Endothelial cell of umbilical vein (primary cell): ENCODE measurements around the gene PTK6. TPM values are rescaled to one million over a fixed set of nuclear protein-coding genes. Genes with fewer than 3 reads are reported as not detected.
"Not testable (repeated sequence)": the region's sequence is repeated elsewhere in the genome, so short reads cannot be mapped to it uniquely, and the experiment has no call there.

Experiments
- BruUV-seq: library from RNA; stranded (reverse); fragments of 400-500 nt; replicated peaks from 2 replicates; lab custom pipeline; 2021; lab: Mats Ljungman, UMichigan
- CTCF ChIA-PET: fragments of 300-600, 350-600 bp; sonication (Branson Sonifier 250); formaldehyde crosslinking; loops from one replicate; lab custom pipeline; 2021; ENCODE audit warnings: antibody characterized with exemption, inconsistent platforms; lab: Charles Lee
- POLR2A ChIA-PET: fragments of 300-600, 350-600 bp; sonication (Branson Sonifier 250); formaldehyde crosslinking; loops from one replicate; lab custom pipeline; 2021; ENCODE audit warnings: antibody characterized with exemption, inconsistent platforms; lab: Charles Lee
- DNase-seq: peaks from one replicate; pipeline ENCODE4 v3.0.0-alpha.2; 2011; ENCODE audit warnings: low read depth, low spot score
- FAIRE-seq: peaks from 2 replicates; lab custom pipeline; 2011; peaks lifted over from hg19 to GRCh38; lab: Jason Lieb, UNC
- H2AFZ ChIP-seq: 2 replicates; pipeline ENCODE4 v1.6.0; 2012; ENCODE audit warnings: low read depth, low read length, control low read depth, inconsistent platforms
- H3K27ac ChIP-seq: 2 replicates; pipeline ENCODE4 v1.5.1; 2011; ENCODE audit warnings: low read depth, mild to moderate bottlenecking, control low read depth, low read length, moderate library complexity; ENCODE audit not compliant: insufficient read depth
- H3K27me3 ChIP-seq, 2 experiments: 2 replicates each; pipeline versions ENCODE4 v1.6.0 to v1.6.1; 2011; ENCODE audit warnings: low read length in 2 of 2, mixed read lengths in 1 of 2; ENCODE audit not compliant: control insufficient read depth in 2 of 2, insufficient read depth in 2 of 2
- H3K36me3 ChIP-seq, 2 experiments: 2 replicates in 1 of 2; 3 replicates in 1 of 2; pipeline ENCODE4 v1.5.1; 2011; ENCODE audit warnings: low read length in 2 of 2, mild to moderate bottlenecking in 1 of 2, moderate library complexity in 1 of 2; ENCODE audit not compliant: control insufficient read depth in 2 of 2, insufficient read depth in 2 of 2; ENCODE audit errors: extremely low read depth in 1 of 2
- H3K4me1 ChIP-seq: 3 replicates; pipeline ENCODE4 v1.5.1; 2011; ENCODE audit warnings: mild to moderate bottlenecking, low read length; ENCODE audit not compliant: control insufficient read depth, insufficient read depth; ENCODE audit errors: extremely low read depth
- H3K4me2 ChIP-seq: 2 replicates; pipeline ENCODE4 v1.6.1; 2011; ENCODE audit warnings: low read length, control low read depth, mixed read lengths; ENCODE audit not compliant: insufficient read depth
- H3K4me3 ChIP-seq, 3 experiments: fragments of 200-600 bp in 1 of 3; sonication (generic), shearing (Covaris generic) in 1 of 3; replicated peaks in 1 of 3; 2 replicates each; pipeline ENCODE4 v1.5.1; 2011 to 2016; ENCODE audit warnings: control low read depth in 3 of 3, low read length in 3 of 3, mild to moderate bottlenecking in 2 of 3, inconsistent platforms in 1 of 3, low read depth in 1 of 3, moderate library complexity in 1 of 3; ENCODE audit not compliant: insufficient read depth in 1 of 3
- H3K79me2 ChIP-seq: 2 replicates; pipeline ENCODE4 v1.6.0; 2012; ENCODE audit warnings: low read length, inconsistent platforms; ENCODE audit not compliant: control insufficient read depth, insufficient read depth
- H3K9ac ChIP-seq: replicated peaks from 2 replicates; pipeline ENCODE3; 2011; ENCODE audit warnings: low read length, control low read depth; ENCODE audit not compliant: insufficient read depth; ENCODE audit errors: extremely low read depth
- H3K9me1 ChIP-seq: replicated peaks from 3 replicates; pipeline ENCODE4 v1.6.0; 2011; ENCODE audit warnings: mild to moderate bottlenecking, low read length; ENCODE audit not compliant: control insufficient read depth, insufficient read depth; ENCODE audit errors: extremely low read depth
- H3K9me3 ChIP-seq: replicated peaks from 2 replicates; pipeline ENCODE4 v1.5.1; 2012; ENCODE audit warnings: low read length, inconsistent platforms; ENCODE audit not compliant: control insufficient read depth, insufficient read depth
- H4K20me1 ChIP-seq: replicated peaks from 2 replicates; pipeline ENCODE3; 2011; ENCODE audit warnings: mild to moderate bottlenecking, low read length; ENCODE audit not compliant: control insufficient read depth, insufficient read depth; ENCODE audit errors: extremely low read depth
- JUN ChIP-seq: IDR thresholded peaks from 2 replicates; pipeline ENCODE4 v1.6.1; 2011; ENCODE audit warnings: borderline replicate concordance, low read depth; ENCODE audit not compliant: insufficient read length, insufficient read depth
- dilution Hi-C: fragments of 300-500 bp; cut with MboI; formaldehyde crosslinking; loops from one replicate; pipeline ENCODE4 v1.15.0; 2019; ENCODE audit warnings: low sequenced_read_pairs; ENCODE audit not compliant: extremely low pct_ligation_motif_present
- intact Hi-C: fragments of 100-400 bp; cut with micrococcal nuclease; formaldehyde crosslinking; loops from one replicate; pipeline ENCODE4 v1.10.0; 2022
- polyA plus RNA-seq, 4 experiments: library from polyadenylated mRNA; depleted of rRNA in 3 of 4; stranded (reverse) in 3 of 4; unstranded in 1 of 4; fragments of >200 nt; gene quantifications; 2 replicates each; pipeline versions ENCODE4 v1.2.1 to v1.2.3, GENCODE V29; 2011 to 2012; ENCODE audit warnings: missing spikeins in 1 of 4
- total RNA-seq: library from RNA; stranded (reverse); gene quantifications from 2 replicates; pipeline ENCODE4 v1.2.3, GENCODE V29; 2021

Gene PTK6
- total and polyA plus RNA-seq, 2 donors (not counting 3 experiments of a cell fraction or from before 2014, with no cell fraction given), result 0.18 TPM; not detected in 1

- Histone ChIP-seq H3K4me1 (peaks cover 12% of the 10 kb centered on the region), H3K9ac (no peak overlapping the region), H3K27me3 (no peaks in the 10 kb centered on the region), H3K9me1 (no peaks in the 10 kb centered on the region), H3K36me3 (peaks cover 0 to 2% of the 10 kb centered on the region in 2 experiments), H3K79me2 (peaks cover 15% of the 10 kb centered on the region), H2AFZ (no peak overlapping the region), H3K4me2 (no peak overlapping the region), H3K4me3 (no peak overlapping the region), H3K9me3 (no peaks in the 10 kb centered on the region), H3K27ac (no peak overlapping the region), H4K20me1 (no peaks in the 10 kb centered on the region)
- DNase-seq (no peak), FAIRE-seq (no peak)
- dilution Hi-C loops, result no loop called here
- no TSS peak for BruUV-seq
- POLR2A ChIA-PET, result no interaction called here
- CTCF ChIA-PET, result interaction anchor here (1.1 to 1.9 kb wide), 3 partner anchors 14 to 21 kb away, joined by 3 to 13 read pairs (median 5); partner anchors contain the start of gene PTK6
- intact Hi-C loops, result loop anchor here (10.0 kb wide), 1 partner anchor 83 kb away; no protein-coding TSS in a partner anchor
- TF ChIP-seq JUN, result no peak
These were observed 19.5 kb downstream of the PTK6 start for GRCh38 chr20:63517376-63518309.

DNA sequence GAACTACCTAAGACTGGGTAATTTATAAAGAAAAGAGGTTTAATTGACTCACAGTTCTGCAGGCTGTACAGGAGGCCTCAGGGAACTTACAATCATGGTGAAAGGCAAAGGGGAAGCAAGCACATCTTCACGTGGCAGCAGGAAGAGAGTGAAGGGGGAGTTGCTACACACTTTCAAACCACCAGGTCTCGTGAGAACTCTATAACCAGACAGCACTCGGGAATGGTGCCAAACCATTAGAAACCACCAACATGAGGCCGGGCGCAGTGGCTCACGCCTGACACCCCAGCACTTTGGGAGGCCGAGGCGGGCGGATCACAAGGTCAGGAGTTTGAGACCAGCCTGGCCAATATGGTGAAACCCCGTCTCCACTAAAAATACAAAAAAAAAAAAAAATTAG, 22.7 kb downstream of the PTK6 start:
- H3K9me1 ChIP-seq, DNase-seq, FAIRE-seq, BruUV-seq, H3K36me3 ChIP-seq, H3K9me3 ChIP-seq, H3K27me3 ChIP-seq, H2AFZ ChIP-seq, H3K9ac ChIP-seq, H4K20me1 ChIP-seq, H3K79me2 ChIP-seq, H3K27ac ChIP-seq, POLR2A ChIA-PET, H3K4me2 ChIP-seq, H3K4me1 ChIP-seq, H3K4me3 ChIP-seq, dilution Hi-C loops: not testable (repeated sequence)
- intact Hi-C loops, result loop anchor here (10.0 kb wide), 1 partner anchor 80 kb away; no protein-coding TSS in a partner anchor
- CTCF ChIA-PET, result interaction anchor here (1.5 kb wide), 1 partner anchor 18 kb away, joined by 8 read pairs; no protein-coding TSS in a partner anchor
